ENCODE measurements around the gene E2F3.

GRCh38 chr6:20354366-20354765 is 47.3 kb upstream of the E2F3 start:
- no peak for TF ChIP-seq CTCF (IDR thresholded peaks at IDR 0.05)
- TF ChIP-seq EP300 (IDR thresholded peaks at IDR 0.05): no peak
